ENCODE results near the gene SAMD4A. TPM values are rescaled to one million over a fixed set of nuclear protein-coding genes. Genes with fewer than 3 reads are reported as not detected.

Gene SAMD4A
- total and polyA plus RNA-seq, 11 donors: 45.0 to 247 (median 138) TPM

DNA sequence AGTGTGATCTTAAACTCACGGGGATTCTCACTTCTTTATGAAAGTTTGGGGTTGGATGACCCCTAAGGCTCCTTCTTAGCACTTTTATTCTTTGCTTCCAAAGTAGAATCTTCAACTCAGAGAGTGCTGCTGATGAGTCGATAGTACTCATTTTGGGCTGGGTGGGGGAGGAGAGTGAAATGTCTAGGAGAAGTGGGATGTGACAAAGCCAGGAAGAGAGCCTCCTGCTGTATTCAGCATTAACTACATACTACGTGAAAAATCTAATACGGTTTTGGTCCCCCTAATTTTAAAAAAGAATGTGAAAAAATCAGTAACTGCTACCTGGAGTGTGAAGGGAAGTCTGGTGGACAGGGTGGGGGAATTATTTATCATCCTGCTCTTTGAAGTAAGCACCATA, 148.3 kb downstream of the SAMD4A start:
- 28 to 48% (median 35%) methylated on average over 4 of the region's 4 CpGs for WGBS, 4 donors

DNA sequence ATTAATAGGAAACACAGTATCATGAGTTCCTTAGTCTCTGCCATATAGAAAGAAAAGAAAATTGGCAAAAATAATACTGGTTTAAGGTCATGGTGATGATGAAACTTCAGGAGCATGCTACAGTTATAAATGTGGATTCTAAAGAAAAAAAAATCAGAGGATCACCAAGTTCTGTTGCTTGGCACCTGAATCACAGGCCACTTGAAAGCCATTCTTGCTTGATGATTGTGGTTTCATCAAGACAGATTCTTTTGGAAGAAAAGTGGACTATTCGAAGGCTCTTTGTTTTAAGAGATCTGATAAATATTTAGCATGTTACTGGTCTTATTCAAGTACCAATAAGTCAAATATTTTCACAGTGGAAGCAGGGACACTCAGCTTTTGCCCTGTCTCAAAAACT, 148.9 kb downstream of the SAMD4A start:
- no peak overlapping the region for H3K4me3 ChIP-seq
- 69 to 79% (median 74%) methylated on average over 1 of the region's 1 CpG for WGBS, 4 donors
- H3K4me1 ChIP-seq: peaks cover 8 to 83% (median 44%) of the 10 kb centered on the region in 12 donors
- intact Hi-C loops (cut with DNase I): no loop called here
- TF ChIP-seq, protein P1, sequence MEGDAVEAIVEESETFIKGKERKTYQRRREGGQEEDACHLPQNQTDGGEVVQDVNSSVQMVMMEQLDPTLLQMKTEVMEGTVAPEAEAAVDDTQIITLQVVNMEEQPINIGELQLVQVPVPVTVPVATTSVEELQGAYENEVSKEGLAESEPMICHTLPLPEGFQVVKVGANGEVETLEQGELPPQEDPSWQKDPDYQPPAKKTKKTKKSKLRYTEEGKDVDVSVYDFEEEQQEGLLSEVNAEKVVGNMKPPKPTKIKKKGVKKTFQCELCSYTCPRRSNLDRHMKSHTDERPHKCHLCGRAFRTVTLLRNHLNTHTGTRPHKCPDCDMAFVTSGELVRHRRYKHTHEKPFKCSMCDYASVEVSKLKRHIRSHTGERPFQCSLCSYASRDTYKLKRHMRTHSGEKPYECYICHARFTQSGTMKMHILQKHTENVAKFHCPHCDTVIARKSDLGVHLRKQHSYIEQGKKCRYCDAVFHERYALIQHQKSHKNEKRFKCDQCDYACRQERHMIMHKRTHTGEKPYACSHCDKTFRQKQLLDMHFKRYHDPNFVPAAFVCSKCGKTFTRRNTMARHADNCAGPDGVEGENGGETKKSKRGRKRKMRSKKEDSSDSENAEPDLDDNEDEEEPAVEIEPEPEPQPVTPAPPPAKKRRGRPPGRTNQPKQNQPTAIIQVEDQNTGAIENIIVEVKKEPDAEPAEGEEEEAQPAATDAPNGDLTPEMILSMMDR (IDR thresholded peaks at IDR 0.05): no peak
- no peak for TF ChIP-seq POLR2A (IDR thresholded peaks at IDR 0.05)
- no peaks in the 10 kb centered on the region for H3K36me3 ChIP-seq
- no peak for ATAC-seq
- H3K9me3 ChIP-seq: no peaks in the 10 kb centered on the region
- no peak for DNase-seq
- H3K27me3 ChIP-seq: no peaks in the 10 kb centered on the region
- peak overlapping the region in 4 of 12 donors; percentile 16 to 38 (median 20) for H3K27ac ChIP-seq

More for the DNA sequence above, 148.3 kb downstream of the SAMD4A start:
- peak in 1 of 5 donors; percentile 21 for DNase-seq
- H3K4me3 ChIP-seq: no peak overlapping the region
- peak overlapping the region in 6 of 12 donors; percentile 16 to 81 (median 38) for H3K27ac ChIP-seq
- intact Hi-C loops (cut with DNase I): no loop called here
- H3K9me3 ChIP-seq: no peaks in the 10 kb centered on the region
- no peak for ATAC-seq
- TF ChIP-seq POLR2A (IDR thresholded peaks at IDR 0.05): no peak
- TF ChIP-seq, protein P1 (IDR thresholded peaks at IDR 0.05): peak in 3 of 12 donors; percentile 19 to 28 (median 24)
- no peaks in the 10 kb centered on the region for H3K27me3 ChIP-seq
- H3K4me1 ChIP-seq: peaks cover 8 to 83% (median 46%) of the 10 kb centered on the region in 12 donors
- no peaks in the 10 kb centered on the region for H3K36me3 ChIP-seq

DNA sequence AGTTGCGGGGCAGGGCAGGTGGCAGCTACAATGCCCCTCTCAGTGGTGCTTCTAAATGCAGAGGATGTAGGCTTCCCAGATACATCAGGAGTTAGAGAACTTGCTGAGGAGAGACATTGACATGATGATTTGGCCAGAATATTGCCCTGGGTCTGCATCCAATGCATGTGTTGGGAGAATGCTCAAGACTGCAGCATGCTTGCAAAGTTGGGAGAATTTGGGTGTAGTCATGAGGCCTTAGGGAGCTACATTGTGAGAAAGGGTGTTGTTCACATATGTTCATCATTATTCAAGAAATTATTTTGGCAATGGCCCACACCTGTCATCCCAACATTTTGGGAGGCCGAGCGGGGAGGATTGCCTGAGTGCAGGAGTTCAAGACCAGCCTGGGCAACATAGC, 149.9 kb downstream of the SAMD4A start:
- no peaks in the 10 kb centered on the region for H3K36me3 ChIP-seq
- peaks cover 8 to 83% (median 38%) of the 10 kb centered on the region in 12 donors for H3K4me1 ChIP-seq
- intact Hi-C loops (cut with DNase I): no loop called here
- H3K9me3 ChIP-seq: no peaks in the 10 kb centered on the region
- 97 to 98% (median 98%) methylated on average over 3 of the region's 3 CpGs for WGBS, 4 donors
- TF ChIP-seq POLR2A (IDR thresholded peaks at IDR 0.05): no peak
- TF ChIP-seq, protein P1 (IDR thresholded peaks at IDR 0.05): no peak
- no peak overlapping the region for H3K4me3 ChIP-seq
- H3K27me3 ChIP-seq: no peaks in the 10 kb centered on the region
- DNase-seq (no peak), ATAC-seq (no peak)
- H3K27ac ChIP-seq: no peak overlapping the region

DNA sequence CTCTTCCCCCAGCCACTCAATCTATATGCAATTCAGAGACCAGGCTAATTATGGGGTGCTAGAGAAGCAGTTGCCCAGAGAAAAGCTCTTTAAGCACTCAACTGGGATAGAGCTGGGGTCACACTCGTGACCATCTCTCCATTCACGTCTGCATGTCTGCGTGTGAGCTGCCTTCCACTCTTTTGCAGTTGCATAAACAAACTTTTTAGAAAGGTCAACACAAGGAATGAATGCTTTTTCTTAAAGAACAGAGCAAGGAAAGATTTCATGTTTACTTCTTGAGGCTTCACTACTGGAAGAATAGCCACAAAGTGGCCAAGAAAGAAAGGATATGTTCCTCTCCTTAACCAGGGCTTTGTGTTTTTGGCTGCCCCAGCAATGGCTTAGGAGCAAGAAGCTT, 151.1 kb downstream of the SAMD4A start:
- Histone ChIP-seq H3K4me1 (peaks cover 0 to 79% (median 30%) of the 10 kb centered on the region in 12 donors), H3K4me3 (no peak overlapping the region), H3K27me3 (no peaks in the 10 kb centered on the region), H3K27ac (peak overlapping the region in 9 of 12 donors; percentile 24 to 59 (median 33)), H3K9me3 (no peaks in the 10 kb centered on the region), H3K36me3 (no peaks in the 10 kb centered on the region)
- intact Hi-C loops (cut with DNase I): no loop called here
- DNase-seq: no peak
- TF ChIP-seq, protein P1 (IDR thresholded peaks at IDR 0.05): no peak
- TF ChIP-seq POLR2A (IDR thresholded peaks at IDR 0.05): no peak
- 49 to 64% (median 52%) methylated on average over 3 of the region's 3 CpGs for WGBS, 4 donors
- no peak for ATAC-seq
